NCI-H146 treated with DMSO at 0.1 percent for 48 hours (cell line): Measurements from ENCODE around the gene TNFRSF14.

Experiments used
- DNase-seq: peaks from one replicate; lab custom pipeline; 2025; ENCODE audit not compliant: unreplicated experiment; lab: John Stamatoyannopoulos, UW

Gene TNFRSF14

DNA sequence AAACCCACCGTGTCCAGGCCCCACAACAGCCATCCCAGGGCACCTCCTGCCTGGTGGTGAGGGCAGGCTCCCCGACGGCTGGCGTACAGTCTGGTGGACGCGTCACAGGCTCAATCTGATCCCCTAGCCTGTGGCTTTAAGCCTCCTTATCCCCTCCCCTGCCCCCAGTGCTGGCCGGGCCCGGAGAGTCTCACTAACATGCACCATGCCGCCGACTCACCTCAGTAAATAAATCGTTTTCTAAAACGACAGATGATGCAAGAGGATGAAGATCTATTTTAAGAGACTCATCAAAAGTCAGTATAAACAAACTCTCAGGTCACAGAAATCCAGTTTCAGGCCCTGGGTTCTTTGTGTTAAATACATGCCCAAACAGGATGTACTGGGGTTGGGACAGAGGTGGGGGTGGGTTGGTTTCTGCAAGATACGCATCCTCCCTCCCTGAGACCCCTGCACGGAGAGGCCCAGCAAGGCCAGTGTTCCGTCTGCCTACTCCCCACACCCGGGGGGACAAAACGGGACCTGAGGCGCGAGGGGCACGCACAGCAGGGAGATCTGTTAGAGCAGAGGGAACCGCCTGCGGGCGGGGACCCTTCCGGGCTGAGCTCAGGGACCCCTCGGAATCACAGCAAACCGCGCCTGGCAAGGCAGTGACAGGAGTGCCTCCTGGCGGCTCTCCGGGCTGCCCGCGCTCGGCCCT is 32.8 kb upstream of the TNFRSF14 start:
- no peak for DNase-seq

DNA sequence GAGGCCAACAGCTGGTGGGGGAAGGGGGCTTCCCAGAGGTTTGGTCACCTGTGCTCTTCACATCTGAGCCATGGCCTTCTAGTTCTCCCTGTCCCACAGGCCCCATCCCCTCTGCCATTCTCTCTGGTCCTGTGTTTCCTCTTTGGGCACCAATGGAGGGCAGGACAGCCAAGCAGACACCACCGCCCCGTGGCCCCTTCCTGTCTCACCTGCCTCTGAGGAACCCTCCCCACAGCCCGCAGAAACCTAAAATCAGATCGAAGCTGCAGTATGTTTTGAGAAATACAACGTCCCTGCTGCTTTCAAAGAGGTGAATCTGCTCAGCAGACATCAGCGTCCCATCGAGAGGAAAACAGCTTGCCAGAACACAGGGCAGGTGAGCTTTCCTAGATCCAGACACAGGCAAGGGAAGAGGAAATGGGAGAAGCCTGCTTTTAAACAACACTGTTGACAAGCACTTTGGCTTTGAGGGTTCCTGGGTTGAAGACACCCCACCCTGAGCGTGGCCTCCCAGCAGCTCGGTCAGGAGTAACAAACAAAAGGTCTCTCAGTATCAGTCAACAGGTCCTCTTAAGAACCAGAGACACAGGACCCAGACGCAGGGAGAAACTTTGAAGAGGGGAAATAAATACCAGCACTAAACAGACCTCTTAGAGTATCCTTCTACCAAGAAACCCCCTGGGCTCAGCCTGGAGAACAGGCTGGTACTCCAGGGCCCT is 32.1 kb upstream of the TNFRSF14 start:
- no peak for DNase-seq

DNA sequence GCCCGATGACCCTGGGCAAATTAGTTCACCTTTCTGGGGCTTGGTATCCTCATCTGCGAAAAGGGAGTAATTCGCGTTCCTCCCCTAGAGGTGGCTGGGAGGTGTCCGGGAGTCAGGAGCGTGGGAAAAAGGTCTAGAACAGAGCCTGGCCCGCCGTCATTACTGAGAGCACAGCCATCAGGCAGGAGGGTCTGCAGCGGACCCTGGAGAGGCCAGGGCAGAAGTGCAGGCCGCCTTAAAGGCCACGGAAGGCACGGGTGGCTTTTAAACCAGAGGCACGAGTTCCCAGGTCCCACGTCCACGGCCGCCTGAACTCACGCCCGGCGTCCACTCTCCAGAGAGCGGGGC is 30.6 kb upstream of the TNFRSF14 start:
- no peak for DNase-seq

DNA sequence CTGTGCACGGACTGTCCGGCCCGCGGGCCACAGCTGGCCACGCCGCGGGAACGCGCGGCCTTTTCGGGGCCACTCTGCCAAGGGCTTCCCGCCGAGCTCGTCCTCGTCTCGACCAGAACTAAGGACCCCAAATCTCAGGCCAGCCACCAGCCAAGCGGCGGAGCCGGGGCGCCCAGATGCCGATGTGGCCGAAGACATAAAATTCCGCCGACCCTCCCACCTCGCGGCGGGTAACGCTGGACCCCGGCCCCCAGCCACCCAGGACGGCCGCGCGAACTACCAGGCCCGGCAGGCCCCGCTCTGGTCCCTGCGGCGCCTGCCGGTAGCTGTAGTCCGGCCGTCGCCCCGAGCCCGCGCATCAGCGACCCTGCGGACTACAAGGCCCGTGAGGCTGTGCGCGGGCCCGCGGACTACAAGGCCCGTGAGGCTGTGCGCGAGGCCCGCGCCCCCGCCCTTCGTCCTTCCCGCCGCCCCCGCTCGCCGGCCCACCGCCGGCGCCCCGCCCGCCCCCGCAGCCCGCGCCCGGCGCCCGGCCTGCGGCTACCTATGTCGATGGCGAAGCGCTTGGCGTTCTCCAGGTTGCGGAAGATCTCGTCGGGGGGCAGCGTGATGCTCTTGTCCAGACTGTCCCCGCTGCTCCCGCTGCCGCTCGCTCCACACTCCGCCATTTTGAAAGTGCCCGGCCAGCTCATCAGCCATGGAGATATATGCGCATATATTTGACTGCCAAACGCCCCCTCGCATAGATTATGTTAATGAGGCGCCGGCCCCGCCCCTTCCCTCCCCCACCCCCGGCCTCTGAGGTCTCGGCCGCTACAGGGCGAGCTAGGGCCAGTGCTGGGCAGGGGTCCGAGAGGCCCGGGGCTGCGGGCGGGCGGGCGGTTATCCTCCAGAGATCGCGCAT is 30.0 kb upstream of the TNFRSF14 start, which contains the start of gene PANK4:
PANK4 (minus strand) TSS at position 677 of the 904 bp plus-strand sequence; CDS start at position 668, 9 bp downstream.
- peak; percentile 61 for DNase-seq

DNA sequence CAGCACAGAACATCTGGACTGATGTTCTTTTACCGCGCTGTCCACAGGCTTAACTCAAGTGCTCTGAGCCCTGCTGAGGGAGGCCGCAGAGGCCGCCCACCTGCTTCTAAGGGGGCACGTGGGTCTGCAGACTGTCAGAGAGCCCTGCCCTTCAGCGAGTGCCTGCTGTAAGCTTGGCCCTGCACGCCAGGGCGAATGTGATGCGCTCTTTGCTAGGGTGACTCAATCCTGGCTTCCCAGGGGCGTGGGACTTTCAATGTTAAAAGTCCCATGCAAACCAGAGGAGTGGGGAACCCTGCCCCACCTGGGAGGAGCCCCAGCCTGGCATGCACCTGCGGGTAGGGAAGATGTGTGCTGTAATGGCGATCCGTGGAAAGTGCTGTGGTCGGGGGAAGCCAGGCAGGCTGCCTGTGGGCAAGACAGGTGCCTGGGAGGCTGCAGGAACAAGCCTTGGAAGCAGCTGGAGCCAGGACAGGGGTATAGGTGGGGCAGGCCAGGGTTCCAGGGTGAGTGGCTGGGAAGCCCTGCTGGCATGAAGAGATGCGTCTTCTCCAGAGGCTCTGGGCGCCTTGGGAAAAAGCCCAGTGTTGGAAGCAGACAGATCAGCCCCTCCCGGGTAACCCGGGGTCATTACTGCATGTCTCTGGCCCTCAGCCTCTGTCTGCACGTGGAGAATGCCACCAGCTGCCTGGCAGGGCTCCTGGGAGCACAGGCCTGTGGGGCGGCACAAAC is 29.2 kb upstream of the TNFRSF14 start:
- no peak for DNase-seq

DNA sequence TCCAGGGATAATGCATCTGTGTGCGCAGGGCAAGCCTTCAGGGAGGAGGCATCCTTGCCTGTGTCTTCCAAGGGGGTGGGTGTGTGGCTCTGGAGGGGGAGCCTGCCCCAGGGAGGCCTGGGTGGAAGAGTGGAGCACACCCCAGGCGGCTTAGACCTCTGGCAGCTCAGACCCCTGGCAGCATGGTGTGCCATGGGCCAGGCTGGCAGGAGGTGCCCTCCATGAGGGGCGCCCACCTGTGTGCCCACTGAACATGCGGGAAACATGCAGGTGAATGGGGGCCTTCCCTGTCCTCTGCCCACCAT is 28.7 kb upstream of the TNFRSF14 start:
- no peak for DNase-seq

DNA sequence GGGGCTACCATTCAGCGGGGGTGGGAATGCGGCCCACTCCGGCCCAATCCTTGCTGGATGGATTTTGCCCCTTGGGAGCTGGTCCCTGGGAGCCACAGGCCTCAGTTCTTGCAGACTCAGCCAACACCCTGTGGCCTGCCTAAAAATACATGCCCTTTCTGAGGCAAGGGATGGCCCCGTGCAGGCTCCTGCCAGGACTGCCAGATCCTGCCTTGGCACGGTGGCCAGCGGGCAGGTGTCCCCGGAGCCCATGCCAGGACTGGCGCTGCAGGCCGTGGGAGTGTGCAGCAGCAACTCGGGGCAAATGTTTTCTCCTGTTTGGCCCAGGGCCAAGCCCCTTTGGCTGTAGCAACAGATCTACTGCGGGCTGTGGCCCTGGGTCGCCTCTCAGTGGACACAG is 28.2 kb upstream of the TNFRSF14 start:
- DNase-seq, result no peak

DNA sequence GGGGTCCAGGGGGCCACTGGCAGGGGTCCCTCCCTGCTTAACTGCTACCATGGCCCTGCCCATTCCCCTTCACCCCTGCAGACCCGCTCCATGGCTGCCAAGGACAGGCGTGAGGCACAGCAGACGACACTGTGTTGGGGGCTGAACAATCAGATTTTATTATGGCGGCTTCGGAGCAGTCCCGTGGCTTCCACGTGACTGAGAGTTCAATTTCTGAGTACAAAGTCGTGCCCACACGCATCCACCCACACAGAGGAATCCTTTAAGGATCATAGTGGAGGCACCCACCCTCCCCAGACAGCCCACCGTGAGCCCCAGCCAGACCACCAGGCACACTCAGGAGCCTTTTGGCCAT is 27.6 kb upstream of the TNFRSF14 start:
- no peak for DNase-seq

DNA sequence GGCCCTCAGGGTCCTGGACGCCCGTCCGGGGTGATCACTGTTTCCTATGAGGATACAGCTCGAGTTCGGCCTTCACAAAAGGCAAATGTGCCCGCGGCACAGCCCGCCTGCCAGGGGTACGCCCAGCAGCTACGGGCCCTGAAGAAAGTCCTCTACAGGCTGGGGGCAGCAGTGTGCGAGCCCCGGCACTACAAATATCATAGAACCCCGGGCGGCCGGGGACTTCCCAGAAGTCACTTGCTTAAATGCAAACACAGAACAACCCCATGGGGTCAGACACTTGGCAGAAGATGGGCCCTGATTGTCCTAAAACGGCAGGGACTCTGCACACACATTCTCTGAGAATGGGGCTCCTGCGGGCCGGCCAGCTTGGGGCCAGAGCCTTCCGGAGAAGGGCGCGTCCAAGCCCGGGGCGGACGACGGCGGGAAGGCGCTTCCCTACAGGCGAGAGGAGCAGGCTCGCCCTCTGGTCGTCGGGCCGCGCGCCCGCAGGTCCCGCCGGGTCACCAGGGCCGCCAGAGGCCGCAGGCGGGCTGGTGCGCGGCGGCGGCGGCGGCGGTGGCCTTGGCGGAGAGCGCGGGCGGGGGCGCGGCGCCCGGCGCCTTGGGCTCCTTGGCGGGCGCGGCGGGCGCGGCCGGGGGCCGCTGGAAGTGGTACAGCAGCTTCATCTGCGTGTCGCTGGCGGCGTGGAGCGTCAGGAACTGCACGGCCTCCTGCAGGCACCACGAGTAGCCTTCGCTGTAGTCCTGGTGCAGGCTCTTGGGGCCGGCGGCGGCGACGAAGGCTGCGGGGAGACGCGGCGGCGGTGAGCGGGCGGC is 27.0 kb upstream of the TNFRSF14 start:
- no peak for DNase-seq

DNA sequence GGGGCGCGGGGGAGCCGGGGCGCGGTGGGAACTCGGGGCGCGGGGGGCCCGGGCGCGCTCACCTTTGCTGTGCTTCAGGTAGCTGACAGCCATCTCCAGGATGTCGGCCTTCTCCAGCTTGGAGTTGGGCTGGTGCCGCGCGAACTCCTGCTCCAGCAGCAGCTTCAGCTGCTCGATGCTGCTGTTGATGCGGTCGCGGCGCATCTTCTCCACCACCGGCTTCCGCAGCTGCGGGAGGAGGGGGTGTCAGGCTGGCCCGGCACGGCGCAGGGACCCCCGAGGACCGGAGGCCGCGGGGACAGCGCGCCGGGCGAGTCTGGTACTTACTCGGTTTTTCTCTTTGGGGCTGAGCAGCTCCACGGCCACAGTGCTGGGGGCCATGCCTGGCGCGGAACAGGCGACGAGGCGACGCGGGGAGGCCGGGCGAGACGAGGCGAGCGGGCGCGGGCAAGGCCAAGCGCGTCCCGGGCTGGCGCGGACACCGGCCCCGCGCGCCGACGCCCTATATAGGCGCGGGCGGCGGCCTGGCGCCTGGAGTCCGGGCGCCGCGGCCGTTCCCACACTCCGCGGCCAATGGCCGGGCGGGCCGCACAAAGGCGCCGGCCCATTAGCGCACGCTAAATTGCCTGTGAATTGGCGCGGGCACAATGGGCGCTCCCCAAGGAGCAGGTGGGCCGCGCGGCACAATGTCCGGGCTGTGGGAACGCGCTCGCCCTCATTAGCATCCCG is 26.2 kb upstream of the TNFRSF14 start, which contains the start of gene HES5:
HES5 (minus strand) TSS at position 480 of the 729 bp plus-strand sequence; CDS start at position 381, 99 bp downstream.
- DNase-seq, result no peak

DNA sequence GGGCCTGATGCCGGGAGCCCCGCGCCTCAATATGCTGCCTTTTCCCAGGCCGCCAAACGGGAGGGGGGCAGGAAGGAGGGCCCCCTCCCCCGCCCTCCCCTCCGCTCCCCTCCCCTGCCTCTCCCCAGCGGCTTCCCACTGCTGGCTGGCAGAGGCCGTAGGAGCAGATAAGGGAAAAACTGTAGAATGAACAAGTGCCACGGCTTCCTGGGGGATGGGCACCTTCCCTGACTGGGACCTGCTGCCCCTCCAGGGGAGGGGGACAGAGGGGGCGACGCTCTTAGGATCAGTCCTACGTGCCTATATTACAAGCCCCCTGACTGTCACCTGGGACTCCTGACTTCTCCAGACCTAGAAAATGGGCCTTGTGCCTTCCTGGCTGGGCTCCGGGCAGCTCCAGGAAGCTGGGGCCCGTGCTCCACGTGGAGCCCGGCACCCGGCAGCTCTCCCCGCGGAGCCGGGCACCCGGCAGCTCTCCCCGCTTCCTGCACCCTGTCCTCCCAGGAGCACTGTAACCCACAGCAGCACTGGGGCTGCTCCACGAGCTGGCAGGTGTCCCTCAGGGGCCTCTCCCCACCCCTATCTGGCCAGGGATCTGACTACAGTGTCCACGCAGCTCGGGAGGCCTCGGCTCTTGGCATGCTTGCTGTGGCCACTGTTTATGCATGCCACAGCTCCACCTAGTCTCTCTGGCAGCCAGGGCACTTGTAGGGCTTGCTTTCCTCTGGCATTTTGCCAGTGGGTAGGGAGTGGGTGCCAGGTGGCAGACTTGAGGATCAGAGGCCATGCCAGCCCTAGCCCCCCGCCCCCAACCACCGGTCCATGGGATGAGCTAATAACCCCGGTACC is 25.4 kb upstream of the TNFRSF14 start:
- no peak for DNase-seq

DNA sequence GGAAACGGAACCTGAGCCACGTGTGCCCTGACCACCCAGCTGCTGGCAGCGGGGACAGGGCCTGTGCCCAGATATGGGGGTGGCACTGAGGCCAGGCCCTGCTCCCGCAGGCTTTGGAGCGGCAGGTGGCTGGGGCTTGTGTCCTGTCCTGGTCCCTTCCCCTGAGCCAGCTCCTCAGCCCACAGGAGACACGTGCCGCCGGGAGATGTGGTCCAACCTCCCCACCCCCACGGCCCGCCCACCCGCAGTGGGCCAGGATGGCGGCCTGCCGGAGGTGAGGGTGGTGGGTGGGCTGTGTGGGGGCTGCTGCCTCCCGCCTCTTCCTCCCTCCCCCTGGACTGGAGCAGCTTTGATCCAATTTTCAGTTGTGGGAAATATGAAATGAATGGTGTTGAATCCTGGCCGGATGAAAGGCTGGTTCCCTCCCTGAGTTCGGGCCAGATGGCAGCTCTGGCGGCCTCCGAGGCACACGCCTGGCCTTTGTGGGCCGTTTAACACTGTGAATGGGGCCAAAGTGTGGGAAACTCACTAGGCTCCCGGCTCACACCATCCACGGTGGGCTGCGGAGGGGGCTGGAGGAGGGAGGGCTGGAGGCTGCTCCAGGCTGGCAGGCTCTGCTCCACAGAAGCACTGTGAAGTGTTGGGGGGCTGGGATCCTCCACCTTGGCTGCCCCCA is 23.5 kb upstream of the TNFRSF14 start:
- no peak for DNase-seq

DNA sequence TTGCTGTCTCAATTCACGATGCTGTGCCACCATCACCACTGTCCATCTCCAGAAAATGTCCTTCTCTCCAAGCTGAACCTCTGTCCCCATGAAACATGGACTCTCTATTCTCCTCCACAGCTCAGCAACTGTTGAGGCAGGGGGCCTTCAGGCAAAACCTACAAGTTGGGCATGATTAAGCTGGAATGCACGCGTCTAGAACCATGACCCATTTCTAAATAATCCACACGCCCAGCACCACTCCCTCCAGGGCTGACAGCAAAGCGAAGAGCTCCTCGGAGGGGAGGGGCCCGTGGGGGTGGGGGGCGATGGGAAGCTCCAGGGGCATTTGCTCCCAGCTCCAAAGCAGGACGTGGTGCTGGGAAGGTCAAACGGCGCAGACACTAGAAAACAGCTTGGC is 22.8 kb upstream of the TNFRSF14 start:
- no peak for DNase-seq

DNA sequence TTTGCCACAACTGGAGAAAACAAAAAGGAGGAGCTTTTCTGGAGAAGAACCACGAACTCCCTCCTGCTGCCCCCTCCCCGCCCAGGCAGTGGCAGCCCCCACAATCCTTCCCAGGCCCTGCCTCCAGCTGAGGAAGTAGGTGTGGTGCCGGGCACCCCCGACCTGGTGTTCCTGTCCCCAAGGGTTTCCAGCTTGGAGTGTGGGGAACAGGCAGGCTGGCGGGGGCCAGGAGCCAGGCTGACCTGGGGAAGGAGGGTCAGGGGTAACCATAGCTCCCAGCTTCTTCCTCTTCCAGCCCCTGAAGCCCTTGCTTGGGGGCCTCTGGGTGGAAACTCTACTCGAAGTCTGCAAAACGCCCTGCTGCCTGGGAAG is 21.9 kb upstream of the TNFRSF14 start:
- DNase-seq, result no peak

DNA sequence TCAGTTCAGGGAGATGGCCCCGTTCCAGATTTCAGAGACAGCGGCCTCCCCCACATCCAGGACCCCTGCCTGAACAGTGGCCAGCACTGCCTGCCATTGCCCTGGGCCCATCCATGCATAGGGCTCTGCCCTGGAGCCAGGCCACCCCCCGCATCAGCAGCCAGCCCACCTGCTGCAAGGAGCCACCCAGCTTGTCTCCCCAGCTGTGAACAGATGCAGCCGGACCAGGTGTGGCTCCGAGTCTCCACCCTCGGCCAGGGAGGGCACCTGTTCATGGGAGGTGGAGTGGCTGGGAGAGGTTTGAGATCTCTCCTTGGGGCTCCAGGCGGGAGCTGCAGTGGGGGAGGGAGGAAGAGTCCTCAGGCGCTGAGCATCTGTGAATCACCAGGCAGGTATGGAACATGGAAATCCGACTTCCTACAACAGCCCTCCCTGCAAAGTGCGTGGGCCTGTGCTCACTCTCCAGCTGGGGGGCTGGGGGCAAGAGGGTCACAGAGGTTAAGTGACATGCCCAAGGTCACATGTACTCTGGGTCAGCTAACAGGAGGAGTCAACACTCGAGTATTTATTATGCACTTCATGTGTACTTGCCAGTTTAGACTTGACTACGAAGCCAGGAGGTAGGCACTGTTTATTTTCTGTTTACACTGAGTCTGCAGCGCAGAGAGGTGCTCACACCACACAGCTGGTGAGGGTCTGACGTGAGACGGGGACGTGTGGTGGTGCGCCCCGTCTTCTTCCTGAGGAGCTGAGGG is 21.3 kb upstream of the TNFRSF14 start:
- DNase-seq, result no peak

DNA sequence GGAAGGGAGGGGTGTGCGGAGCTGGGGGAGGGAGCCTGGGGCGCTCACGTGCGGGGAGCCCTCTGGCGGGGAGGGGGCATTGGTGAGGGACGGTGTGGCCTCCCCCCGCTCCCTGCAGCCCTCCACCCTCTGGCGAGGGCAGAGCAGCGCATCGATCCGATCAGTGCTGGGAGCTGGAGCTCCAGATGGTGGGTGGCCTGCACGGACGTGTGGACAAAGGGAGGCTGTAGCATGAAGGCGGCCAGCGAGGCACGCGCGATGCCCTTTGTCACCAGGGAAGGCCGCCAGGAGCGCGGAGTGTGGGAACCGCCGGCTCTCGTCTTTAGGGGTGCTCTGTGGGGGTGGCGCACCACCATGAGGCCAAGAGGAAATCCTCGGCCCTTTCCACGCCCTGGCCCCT is 20.7 kb upstream of the TNFRSF14 start:
- DNase-seq, result no peak

DNA sequence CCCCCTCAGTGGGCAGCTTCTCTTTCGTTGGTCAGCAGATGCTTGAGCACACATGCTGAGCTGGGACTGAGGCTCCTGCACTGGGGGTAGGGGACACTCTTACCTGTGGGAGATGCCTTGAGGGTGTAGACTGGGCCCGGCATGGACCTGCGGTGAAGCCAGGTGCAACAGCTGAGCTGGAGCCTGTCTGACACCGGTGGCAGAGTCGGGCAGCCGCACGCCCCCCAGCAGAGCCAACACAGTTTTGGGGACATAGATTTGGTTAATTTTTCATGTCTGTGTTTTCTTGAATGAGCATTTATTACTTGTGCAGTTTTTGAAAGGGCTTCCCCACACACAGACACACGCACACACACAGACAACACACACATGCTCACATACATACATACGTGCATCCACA is 20.2 kb upstream of the TNFRSF14 start:
- no peak for DNase-seq

DNA sequence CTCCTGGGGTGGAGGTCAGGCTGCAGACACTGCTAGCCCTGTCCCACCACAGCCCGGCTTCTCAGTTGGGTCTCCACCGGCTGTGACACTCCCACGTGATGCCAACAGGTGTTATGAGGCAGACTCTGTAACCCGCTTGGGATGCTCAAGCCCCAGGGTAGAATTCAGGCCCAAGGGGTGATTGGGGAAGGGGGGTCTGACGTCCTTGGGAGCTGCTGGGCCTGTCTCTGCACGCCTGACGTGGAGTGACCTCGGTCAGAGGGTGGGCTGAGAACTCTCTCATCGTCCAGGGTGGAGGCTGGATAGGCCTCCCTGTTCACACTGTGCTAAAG is 18.4 kb upstream of the TNFRSF14 start:
- DNase-seq, result no peak
